ENCODE measurements around the gene TRMT44.
A peak's percentile ranks its signal among the peaks of the same experiment; 100 is the strongest.

Gene TRMT44, protein sequence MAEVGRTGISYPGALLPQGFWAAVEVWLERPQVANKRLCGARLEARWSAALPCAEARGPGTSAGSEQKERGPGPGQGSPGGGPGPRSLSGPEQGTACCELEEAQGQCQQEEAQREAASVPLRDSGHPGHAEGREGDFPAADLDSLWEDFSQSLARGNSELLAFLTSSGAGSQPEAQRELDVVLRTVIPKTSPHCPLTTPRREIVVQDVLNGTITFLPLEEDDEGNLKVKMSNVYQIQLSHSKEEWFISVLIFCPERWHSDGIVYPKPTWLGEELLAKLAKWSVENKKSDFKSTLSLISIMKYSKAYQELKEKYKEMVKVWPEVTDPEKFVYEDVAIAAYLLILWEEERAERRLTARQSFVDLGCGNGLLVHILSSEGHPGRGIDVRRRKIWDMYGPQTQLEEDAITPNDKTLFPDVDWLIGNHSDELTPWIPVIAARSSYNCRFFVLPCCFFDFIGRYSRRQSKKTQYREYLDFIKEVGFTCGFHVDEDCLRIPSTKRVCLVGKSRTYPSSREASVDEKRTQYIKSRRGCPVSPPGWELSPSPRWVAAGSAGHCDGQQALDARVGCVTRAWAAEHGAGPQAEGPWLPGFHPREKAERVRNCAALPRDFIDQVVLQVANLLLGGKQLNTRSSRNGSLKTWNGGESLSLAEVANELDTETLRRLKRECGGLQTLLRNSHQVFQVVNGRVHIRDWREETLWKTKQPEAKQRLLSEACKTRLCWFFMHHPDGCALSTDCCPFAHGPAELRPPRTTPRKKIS
- 7.8 to 19.8 (median 11.3) reads per million in 17 experiments for total RNA-seq

DNA sequence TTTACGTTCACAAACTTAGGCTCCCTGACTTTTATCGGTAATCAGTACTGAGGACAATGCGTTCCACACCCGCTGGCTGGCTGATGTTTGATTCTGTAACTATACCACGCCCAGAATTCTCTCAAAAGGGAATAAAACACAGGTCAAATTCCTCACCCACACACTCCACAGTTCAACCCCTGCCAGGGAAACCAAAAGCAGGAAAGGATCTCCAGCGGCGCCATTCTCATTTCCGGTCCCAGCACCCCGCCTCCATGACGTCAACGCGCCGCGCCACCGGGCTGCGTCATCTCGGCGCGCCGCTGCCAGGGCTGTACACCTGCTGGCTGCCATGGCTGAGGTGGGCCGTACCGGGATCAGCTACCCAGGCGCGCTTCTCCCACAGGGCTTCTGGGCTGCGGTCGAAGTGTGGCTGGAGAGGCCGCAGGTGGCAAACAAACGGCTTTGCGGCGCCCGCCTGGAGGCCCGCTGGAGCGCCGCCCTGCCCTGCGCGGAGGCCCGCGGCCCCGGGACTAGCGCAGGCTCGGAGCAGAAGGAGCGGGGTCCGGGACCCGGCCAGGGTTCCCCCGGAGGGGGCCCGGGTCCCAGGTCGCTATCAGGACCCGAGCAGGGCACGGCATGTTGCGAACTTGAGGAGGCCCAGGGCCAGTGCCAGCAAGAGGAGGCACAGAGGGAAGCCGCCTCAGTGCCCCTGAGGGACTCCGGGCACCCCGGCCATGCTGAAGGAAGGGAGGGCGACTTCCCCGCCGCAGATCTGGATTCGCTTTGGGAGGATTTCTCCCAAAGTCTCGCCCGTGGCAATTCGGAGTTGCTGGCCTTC lies at the start of gene TRMT44, which contains the start of gene ACOX3:
Gene TRMT44, plus strand, starts transcription at position 286 of the 820 bp plus-strand sequence. Its CDS starts 46 bp downstream, at position 332.
Gene ACOX3, minus strand, starts transcription at position 232 of the 820 bp plus-strand sequence. CDS start 24,202 bp downstream, outside the sequence.
- DNase-seq = peak; percentile 93 to 98 (median 94)

DNA sequence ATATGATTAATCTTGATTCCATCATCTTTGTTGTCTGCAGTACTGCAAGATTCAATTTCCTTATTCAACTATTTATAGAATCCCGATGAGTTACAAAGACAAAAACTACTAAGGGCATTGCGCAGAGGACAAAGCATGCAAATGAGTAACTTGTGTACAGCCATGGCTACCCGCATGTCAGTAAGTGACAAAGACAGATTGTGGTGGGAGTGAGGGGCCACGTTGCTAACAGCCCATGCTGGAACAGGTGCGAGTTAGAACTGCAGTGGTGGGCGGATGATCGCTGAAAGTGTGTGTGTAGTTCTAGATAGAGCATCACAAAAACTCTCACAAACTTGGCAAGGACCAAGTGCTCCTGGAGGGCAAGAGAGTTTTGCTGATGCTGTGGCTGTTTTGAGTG lies 49.5 kb upstream of the TRMT44 start:
- no peak for DNase-seq

DNA sequence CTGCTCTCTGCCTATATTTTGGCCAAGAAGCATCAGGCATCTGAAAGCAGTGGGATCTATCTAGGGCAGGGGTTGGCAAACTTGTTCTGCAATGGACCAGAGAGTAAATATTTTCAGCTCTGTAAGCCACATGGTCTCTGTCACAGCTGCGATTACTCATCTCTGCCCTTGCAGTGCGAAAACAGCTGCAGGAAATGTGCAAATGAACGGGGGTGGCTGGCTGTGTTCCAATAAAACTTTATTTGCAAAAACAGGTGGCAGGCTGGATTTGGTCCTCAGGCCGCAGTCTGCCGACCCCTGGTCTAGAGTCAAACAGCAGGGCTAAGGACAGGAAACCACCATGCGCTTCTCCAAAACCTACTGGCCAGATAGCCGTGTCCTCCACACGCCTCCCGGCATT lies 48.6 kb upstream of the TRMT44 start:
- peak; percentile 44 to 78 (median 60) for DNase-seq

DNA sequence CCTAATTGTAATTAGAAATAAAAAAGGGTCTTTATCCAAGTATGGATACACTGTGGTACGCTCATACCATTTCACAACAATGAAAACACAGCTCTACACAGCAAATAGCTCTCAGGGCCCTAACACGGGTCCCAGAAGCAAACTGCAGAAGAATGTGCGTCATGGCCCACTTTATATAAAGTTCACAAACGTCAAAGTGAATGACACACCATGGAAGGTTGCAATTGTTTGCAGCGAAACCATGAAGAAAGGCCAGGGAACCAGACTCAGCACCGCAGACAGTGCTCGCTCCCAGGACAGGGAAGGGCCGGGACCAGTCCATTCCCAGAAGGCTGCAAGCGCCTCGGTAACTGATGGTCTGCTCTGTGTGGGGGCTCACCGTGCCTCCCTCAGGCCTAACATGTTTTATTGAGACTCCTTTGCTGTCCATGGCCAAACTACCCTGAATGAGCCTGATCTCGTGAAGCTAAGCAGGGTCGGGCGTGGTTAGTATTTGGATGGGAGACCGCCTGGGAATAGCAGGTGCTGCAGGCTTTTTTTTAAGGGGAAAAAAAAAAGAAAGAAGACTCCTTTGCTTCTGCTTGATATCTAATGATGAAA lies 47.9 kb upstream of the TRMT44 start:
- DNase-seq = no peak

DNA sequence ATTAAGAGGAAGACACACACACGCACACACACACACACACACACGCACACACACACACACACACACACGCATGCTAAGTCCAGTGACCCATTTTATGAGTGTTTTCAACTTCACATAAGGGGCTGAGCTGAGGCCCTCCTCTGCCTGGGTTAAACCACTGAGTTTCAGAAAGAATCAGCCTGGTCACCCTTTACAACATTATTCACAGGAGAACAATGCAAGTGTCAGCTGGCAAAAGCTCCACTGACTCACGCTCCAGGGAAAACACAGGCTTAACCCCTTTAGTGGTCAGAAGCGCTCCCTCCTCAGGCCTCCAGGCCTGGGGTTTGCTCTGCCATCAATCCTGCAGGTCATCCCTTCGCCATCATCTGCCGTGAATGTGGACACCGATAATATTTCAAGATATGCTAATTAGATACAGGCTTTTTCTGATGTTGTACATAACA lies 47.0 kb upstream of the TRMT44 start:
- DNase-seq = no peak

DNA sequence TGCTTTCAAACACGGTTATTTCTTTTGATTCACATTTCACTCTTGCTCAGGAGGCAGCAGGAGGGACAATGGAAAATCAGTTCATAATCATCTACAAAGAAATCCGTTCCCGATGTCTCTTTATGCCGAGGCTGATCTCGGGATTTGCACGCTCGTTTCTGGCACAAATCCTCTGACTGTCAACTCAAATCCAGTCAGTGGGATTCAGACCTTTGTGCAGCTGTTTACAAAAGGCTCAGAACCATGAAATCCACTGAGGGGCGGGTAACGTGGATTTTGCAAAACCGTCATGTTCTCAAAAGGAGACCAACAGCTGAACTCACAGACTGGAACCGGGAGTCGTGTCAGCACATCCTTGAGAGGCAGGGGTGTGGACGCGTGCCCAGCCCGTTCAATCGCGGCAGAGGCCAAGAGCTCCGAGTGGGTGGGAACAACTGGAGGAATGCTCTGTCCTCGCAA lies 46.5 kb upstream of the TRMT44 start:
- DNase-seq = no peak

DNA sequence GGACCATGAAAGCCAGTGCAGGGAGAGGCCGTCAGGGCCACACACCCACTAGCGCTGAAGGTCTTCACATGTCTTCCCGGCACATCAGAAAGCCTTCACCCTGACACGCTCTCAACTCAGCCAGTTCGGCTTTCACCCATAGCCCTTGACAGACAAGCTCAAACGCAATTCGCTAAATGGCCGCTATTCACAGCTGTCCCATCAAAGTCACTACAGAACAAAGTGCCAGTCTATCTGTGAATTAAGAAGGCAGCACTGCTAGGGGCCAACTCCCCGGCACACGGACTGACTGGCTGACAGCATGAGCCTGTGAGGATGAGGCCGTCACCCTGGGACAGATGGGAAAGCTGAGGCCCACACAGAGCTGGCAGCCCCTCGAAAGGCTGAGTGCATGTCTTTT lies 45.8 kb upstream of the TRMT44 start:
- DNase-seq = no peak

DNA sequence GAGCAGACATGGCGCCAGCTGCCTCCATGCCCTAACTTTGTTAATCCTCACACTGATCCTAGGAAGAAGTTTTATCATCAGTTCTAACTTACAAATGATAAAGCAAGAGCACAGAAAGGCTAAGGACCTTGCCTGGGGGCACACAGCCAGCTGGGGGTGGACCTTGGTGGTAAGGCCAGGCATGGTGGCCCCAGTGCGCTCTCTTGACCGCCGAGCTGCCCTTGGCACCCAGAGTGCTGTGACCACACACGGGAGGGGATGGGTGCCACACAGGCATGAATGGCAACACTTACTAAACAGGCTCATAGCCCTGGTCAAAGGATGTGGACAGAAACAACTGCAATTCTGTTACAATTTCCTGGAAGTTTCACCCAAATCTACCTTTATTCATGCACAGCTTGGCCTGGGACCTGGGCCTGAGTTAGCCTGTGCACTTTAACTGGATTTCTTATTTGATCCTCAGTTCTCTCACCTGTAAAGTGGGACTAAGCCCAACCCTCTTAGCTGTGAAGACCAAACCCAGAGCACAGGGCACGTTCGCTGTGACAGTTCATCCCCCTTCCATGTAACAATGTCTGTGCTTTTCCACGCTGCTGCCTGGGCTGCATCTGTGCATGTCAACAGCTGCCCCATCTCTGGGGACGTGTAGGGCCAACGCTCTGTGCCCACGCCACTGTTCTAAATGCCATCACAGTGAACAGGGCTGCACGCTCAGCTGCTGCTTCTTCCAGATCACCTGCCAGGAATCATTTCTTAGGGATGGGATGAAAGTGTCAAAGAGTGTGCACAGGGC lies 44.9 kb upstream of the TRMT44 start:
- no peak for DNase-seq

DNA sequence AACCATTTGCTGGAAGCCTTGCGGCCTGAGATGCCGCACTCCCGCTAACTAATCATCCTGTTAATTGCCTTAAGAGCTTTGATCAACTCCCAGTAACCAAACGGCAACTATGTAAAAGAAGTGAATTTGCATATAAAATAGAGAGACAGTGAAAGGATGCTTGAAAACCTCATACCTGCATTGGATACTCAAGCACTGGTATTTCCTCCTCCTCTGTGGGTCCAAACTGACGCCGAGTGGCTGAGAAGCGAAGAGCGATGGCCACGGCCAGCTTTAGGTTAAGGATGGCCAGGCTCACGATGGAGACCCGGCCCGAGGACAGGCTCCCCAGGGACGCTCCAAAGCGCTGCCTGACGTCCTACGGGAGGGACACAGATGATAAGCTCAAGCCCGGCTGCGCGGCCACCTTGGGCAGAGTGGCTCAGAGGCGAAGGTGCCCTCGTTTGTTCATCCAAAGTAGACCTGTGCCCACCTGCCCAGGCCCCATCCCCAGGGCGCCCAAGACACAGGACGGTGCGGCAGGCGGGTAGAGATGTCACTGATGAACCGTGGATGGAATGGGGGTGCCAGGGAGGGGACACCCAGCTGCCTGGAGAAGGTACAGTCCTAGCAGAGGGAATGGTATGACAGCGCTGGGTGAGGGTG lies 43.7 kb upstream of the TRMT44 start:
- DNase-seq = no peak

DNA sequence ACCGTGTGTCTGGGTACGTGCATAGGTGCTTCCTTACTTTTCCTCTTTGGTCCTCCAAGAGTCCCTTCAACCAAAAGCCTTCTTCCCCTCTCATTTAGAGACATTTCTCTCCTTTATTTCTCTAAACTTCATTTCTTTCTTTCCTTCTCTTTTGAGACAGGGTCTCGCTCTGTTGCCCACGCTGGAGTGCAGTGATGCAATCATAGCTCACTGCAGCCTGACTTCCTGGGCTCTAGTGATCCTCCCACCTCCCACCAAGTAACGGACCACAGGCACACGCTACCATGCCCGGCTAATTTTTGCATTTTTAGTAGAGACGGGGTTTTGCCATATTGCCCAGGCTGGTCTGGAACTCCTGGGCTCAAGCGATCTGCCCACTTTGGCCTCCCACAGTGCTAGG lies 42.2 kb upstream of the TRMT44 start:
- DNase-seq = no peak

DNA sequence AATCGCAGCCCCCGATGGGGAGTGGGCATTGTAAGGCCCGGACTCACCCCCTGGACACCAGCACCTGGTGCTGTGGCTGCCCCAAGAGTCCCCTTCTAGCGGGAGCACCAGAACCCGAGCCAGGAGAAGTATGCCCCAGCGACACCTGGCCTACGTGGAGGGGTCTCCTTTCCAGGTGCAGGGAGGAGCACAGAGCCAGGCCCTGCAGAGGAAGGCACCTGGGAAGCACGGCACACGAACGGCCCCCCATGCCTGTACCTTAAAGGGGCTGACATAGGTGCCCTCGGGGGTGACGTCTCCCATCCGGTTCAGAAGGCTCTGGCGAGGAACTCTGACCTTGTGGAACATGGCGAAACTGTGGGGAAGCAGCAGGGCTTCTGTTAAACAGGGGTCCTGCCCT lies 41.3 kb upstream of the TRMT44 start:
- DNase-seq = no peak

DNA sequence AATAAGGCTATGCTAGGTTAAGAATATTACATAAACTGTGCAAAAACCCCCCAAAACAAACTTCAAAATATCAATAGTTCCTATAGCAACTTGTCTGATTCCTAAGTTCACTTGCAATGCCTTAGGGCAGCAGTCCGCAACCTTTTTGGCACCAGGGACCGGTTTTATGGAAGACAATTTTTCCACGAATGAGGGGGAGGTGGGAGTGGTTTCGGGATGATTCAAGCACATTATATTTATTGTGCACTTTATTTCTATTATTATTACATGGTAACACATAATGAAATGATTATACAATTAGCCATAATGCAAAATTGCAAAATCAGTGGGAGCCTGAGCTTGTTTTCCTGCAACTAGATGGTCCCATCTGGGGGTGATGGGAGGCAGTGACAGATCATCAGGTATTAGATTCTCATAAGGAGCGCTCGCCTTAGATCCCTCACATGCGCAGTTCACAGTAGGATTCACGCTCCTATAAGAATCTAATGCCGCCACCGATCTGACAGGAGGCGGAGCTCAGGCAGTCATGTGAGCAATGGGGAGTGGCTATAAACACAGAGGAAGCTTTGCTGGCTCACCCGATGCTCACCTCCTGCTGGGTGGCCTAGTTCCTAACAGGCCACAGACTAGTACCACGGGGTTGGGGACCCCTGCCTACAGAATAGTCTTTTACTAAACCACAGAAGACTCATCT lies 39.8 kb upstream of the TRMT44 start:
- DNase-seq = no peak

DNA sequence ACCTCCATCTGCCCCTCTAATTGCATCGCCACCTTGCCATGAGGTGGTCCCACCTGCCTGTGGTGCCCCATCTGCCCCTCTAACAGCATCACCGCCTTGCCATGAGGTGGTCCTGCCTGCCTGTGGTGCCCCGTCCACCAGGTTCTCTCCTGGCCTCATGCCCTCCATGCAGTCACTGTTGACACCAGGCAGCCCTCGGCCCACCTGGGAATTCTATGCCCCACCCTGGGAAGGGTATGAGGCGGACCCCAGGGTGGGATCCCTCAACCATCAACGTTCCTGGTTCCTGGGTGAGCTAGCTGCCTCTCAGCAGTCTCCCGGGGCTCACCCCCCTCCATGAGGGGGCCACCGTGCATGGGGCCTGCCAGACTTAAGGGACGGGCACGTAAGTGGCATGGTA lies 38.9 kb upstream of the TRMT44 start:
- DNase-seq = no peak

DNA sequence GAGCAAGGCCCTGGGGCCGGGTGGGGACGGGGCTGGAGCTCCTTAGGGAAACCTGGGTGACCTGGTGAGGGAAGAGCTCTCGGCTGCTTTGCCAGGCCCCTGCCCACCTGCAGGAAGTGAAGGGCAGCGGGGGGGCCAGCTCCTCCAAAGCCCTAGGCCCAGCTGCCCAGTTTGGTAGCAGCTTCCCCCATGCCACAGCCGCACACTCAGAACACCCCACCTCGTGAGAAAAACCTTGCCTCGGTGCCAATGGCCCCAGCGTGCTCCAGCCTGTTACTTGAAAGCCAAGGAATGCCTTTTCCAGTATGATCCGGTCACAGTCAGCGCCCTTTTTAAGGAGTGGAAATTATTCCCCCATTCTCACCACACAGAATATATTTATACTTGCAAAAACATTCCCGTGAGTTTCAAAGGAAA lies 38.4 kb upstream of the TRMT44 start:
- no peak for DNase-seq

DNA sequence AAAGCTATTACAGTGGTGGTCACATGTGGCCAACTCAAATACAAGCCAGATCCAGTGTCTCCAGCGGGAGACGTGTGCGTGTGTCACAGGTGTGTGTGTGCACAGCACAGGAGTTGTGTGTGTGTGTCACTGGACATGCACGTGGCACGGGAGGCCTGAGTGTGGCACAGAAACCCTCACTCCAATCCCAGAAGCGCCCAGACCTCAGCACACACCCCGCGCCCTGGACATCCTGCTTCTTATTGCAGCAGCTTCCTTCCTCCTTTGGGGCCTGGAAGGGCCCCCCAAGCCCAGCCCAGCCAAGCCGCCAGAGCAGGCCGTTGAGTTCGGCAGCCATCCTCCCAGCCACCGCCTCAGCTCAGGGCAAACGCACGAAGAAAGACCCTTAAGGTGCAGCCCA lies 37.9 kb upstream of the TRMT44 start:
- DNase-seq = peak; percentile 55 to 71 (median 67)

DNA sequence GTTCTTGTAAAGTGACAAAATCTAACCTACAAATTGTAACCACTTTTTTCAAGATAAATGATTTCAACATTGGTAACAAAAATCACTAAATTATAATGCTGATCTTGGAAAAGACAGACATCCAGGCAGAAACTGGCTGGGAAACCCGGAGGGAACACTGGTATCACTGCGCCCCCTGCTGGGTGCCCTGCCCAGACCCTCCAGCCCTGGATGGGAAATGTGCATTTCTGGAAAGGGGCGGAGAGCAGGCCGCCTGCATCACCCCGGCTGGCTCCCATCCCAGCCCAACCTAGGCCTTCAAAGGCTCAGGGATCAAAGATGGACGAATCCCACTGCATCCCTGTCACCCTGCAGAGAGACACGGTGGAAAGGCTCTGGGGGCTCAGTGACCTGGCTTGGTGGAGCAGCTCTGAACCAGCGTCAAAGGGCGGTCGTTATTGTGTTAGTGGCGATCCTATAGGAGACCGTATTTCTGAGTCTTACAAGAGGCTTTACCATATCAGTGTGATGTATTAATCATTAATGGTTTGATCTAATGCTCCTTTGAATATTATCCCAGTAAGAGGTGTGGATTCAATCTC lies 37.3 kb upstream of the TRMT44 start:
- peak; percentile 82 to 94 (median 92) for DNase-seq

DNA sequence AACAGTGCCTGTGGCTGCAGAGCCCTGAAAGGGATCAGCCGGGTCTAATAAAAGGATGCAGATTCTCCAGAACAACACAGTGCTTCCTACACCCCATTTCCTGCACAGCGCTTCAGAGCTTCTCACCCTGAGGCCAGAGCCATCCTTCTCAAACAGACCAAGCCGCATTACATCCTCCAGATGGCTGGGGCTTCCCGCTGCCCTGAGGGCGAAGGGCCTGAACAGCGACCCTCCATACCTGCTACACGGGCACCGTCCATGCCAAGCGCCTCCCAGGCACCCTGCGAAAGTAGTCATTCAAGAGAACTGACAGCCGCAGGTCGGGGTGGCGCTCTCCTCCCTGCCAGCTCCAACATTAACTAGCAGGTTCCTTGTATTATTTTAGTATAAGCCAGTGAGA lies 36.6 kb upstream of the TRMT44 start:
- DNase-seq = no peak

DNA sequence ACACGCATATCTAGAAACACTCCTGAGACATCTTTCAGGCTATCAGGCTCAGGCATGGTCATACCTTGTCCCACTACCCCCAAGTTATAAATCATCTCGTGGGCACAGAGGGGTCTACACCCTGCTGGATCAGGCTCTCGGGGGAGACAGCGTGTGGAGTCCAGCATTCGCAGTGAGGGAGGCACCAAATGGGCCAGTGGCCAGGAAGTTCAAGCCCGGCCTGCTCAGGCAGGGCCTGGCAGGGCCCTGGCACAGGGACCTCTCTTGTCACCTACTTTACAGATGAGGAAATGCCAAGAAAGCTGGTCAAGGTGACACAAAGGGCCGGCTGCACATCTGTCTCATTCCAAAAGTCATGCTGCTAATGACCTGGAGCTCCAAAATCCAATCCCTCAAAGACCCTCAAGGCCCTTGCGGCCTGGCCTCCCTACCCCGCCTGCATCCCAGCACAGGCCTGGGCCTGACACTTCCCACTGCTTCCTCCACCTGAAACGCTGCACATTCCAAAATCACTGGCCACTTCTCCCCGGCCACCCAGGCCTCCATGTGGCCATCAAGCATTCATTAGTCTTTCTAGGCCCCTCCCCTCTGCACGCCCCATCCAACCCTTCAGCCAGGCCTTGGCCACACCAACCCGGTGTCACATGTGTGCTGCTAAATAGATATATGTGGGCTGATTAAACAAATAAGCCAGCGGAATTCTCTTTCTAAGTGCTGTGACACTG lies 35.6 kb upstream of the TRMT44 start:
- no peak for DNase-seq

DNA sequence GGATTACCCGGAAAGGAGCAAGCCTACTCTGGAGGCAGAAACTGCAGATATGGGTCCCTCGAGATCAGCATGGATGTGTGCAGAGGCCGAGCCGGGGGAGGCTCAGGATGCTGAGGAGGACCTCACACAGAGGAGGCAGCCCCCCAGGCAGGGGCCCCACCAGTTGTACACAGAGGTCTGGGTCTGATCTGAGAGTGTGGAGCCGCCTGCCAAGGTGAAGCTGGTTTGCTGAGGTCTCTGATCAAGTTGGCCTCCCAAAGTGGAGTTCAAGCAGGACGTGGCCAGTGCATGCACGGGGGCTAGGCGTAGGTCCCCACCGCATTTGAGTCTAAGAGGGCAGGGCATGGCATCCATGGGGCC lies 35.1 kb upstream of the TRMT44 start:
- no peak for DNase-seq

All from suppressor macrophage (primary cell).